ENCODE measurements around the gene ENG. TPM values are rescaled to one million over a fixed set of nuclear protein-coding genes. Genes with fewer than 3 reads are reported as not detected.

The ENG gene
- total and polyA plus RNA-seq, 4 donors, result 41.1 to 317 (median 131) TPM

DNA sequence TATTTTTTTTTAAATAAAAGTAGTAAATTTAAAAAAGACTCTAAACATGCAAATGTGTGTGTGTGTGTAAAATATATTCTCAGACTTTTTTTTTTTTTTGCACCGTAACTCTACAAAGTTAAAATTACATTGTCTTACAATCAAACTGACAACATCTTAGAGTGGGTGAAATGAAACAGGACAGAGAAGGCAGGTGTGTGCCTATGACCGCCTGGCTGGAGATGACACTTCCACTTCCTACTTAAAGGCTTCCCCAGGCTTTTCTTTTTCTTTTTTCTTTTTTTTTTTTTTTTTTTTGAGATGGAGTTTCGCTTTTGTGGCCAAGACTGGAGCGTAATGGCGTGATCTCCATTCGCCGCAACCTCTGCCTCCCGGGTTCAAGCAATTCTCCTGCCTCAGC, 25.7 kb upstream of the ENG start:
- peaks cover 0 to 8% (median 2%) of the 10 kb centered on the region in 4 donors for H3K36me3 ChIP-seq (ENCODE audit: control insufficient read depth in 4 of 4, insufficient read depth in 4 of 4, low read length in 4 of 4)
- H3K4me3 ChIP-seq, result no peak overlapping the region
- ATAC-seq (ENCODE audit: insufficient read depth, low FRiP score) (no peak), DNase-seq (no peak)
- no peak overlapping the region for H3K9ac ChIP-seq (ENCODE audit: insufficient read depth in 1 of 2, low read length in 2 of 2)
- no peak overlapping the region for H3K27ac ChIP-seq (ENCODE audit: low read depth in 1 of 2, low read length in 1 of 2)
- 79 to 80% methylated on average over 8 of the region's 8 CpGs for WGBS, 2 donors
- peaks cover 0 to 41% (median 19%) of the 10 kb centered on the region in 5 donors for H3K4me1 ChIP-seq (ENCODE audit: control insufficient read depth in 5 of 5, insufficient read depth in 5 of 5, low read length in 5 of 5)
- TF ChIP-seq, protein P1, sequence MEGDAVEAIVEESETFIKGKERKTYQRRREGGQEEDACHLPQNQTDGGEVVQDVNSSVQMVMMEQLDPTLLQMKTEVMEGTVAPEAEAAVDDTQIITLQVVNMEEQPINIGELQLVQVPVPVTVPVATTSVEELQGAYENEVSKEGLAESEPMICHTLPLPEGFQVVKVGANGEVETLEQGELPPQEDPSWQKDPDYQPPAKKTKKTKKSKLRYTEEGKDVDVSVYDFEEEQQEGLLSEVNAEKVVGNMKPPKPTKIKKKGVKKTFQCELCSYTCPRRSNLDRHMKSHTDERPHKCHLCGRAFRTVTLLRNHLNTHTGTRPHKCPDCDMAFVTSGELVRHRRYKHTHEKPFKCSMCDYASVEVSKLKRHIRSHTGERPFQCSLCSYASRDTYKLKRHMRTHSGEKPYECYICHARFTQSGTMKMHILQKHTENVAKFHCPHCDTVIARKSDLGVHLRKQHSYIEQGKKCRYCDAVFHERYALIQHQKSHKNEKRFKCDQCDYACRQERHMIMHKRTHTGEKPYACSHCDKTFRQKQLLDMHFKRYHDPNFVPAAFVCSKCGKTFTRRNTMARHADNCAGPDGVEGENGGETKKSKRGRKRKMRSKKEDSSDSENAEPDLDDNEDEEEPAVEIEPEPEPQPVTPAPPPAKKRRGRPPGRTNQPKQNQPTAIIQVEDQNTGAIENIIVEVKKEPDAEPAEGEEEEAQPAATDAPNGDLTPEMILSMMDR (IDR thresholded peaks at IDR 0.05; ENCODE audit: control extremely low read depth, extremely low read depth), result no peak
- no peaks in the 10 kb centered on the region for H3K27me3 ChIP-seq (ENCODE audit: control insufficient read depth in 3 of 3, insufficient read depth in 3 of 3, low read length in 2 of 3)
- no peaks in the 10 kb centered on the region for H3K9me3 ChIP-seq (ENCODE audit: control insufficient read depth in 4 of 4, insufficient read depth in 3 of 4, low read length in 3 of 4)

DNA sequence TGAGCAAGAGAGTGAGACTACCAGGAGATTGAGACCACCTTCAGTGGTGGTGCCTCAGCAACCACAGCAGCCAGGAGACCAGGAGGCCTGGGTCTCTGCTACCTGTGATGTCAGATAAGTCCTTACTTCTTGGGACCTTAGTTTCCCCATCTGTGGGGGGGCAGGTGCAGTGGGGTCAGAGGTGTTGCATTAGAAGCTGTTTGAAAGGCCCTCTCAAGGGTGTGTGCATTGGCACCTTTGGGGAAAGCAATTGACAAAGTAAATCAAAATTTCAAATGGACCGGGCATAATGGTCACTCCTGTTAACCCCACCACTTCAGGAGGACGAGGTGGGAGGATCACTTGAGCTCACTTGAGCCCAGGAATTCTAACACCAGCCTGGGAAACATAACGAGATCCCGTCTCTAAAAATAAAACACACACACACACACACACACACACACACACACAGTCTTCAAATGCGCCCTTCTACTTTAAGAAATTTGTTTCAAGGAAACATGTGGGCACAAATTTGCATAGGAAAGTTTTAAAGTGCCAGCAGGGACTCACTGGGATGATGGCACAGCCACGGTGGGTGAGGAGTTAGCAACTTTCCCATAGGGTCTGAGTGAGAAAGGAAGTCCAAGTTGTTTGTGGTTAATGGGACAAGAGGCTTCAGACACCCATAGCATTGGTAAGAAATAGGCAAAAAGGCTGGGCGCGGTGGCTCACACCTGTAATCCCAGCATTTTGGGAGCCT, 24.4 kb upstream of the ENG start:
- 60 to 74% methylated on average over 8 of the region's 8 CpGs for WGBS, 2 donors
- DNase-seq, result no peak
- TF ChIP-seq, protein P1 (IDR thresholded peaks at IDR 0.05; ENCODE audit: control extremely low read depth, extremely low read depth), result no peak

DNA sequence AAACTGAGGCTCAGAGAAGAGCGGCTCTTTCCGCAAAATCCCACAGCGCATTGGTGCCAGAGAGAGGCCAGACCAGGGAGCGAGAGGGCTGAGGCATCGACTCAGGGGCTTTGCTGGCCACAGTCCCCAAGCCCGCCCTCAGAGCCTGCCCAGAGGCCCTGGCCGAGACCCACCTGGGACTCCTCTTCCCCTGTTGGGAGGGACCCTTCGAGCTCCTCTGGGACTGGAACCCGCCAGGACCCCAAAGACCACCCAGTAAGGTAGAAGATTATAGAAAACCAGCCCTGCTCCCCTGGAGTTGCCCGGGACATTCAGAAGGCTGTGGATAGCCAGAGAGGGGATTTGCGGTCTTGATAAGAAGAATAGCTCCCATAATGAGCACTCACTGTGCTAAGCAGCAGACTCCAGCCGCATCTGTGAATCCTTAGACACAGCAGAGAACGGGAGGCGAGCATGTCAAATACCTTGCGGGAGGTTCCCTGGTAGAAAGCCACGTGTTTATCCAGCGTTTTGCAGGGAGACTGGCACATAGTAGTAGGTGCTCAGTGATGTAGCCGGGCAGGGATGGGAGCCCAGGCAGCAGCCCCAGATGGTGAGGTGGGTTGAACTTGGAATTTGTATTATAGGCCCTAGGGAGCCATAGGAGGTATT, 23.7 kb upstream of the ENG start:
- peak overlapping the region; percentile 37 to 75 for H3K27ac ChIP-seq (ENCODE audit: low read depth in 1 of 2, low read length in 1 of 2)
- no peaks in the 10 kb centered on the region for H3K9me3 ChIP-seq (ENCODE audit: control insufficient read depth in 4 of 4, insufficient read depth in 3 of 4, low read length in 3 of 4)

More for the DNA sequence above, 24.4 kb upstream of the ENG start:
- ATAC-seq (ENCODE audit: insufficient read depth, low FRiP score), result no peak
- Histone ChIP-seq H3K4me3 (no peak overlapping the region), H3K9ac (ENCODE audit: insufficient read depth in 1 of 2, low read length in 2 of 2) (no peak overlapping the region), H3K4me1 (ENCODE audit: control insufficient read depth in 5 of 5, insufficient read depth in 5 of 5, low read length in 5 of 5) (peaks cover 0 to 39% (median 22%) of the 10 kb centered on the region in 5 donors), H3K27ac (ENCODE audit: low read depth in 1 of 2, low read length in 1 of 2) (peak overlapping the region in 1 of 2 donors; percentile 37), H3K9me3 (ENCODE audit: control insufficient read depth in 4 of 4, insufficient read depth in 3 of 4, low read length in 3 of 4) (no peaks in the 10 kb centered on the region), H3K36me3 (ENCODE audit: control insufficient read depth in 4 of 4, insufficient read depth in 4 of 4, low read length in 4 of 4) (peaks cover 0 to under 1% (median 0%) of the 10 kb centered on the region in 4 donors), H3K27me3 (ENCODE audit: control insufficient read depth in 3 of 3, insufficient read depth in 3 of 3, low read length in 2 of 3) (no peaks in the 10 kb centered on the region)

More for the DNA sequence above, 23.7 kb upstream of the ENG start:
- Histone ChIP-seq H3K9ac (ENCODE audit: insufficient read depth in 1 of 2, low read length in 2 of 2) (peak overlapping the region; percentile 25 to 45), H3K4me1 (ENCODE audit: control insufficient read depth in 5 of 5, insufficient read depth in 5 of 5, low read length in 5 of 5) (peaks cover 0 to 44% (median 22%) of the 10 kb centered on the region in 5 donors), H3K4me3 (no peak overlapping the region), H3K27me3 (ENCODE audit: control insufficient read depth in 3 of 3, insufficient read depth in 3 of 3, low read length in 2 of 3) (no peaks in the 10 kb centered on the region), H3K36me3 (ENCODE audit: control insufficient read depth in 4 of 4, insufficient read depth in 4 of 4, low read length in 4 of 4) (peaks cover 0 to under 1% (median 0%) of the 10 kb centered on the region in 4 donors)
- DNase-seq, result no peak
- no peak for ATAC-seq (ENCODE audit: insufficient read depth, low FRiP score)
- 47 to 69% methylated on average over 18 of the region's 18 CpGs for WGBS, 2 donors
- TF ChIP-seq, protein P1 (IDR thresholded peaks at IDR 0.05; ENCODE audit: control extremely low read depth, extremely low read depth), result no peak

Measured in lung (tissue), 12 donors.